ENCODE measurements around the gene SYTL2.

Gene SYTL2

GRCh38 chr11:85791409-85791990 is 19.4 kb downstream of the SYTL2 start:
- Histone ChIP-seq H3K79me2 (ENCODE audit: insufficient read depth, low read depth) (no peaks in the 10 kb centered on the region), H3K4me1 (ENCODE audit: low read depth, poor library complexity, severe bottlenecking) (no peaks in the 10 kb centered on the region), H3K9ac (no peak overlapping the region), H3K36me3 (ENCODE audit: insufficient read depth) (no peaks in the 10 kb centered on the region), H3K4me3 (IDR thresholded peaks at IDR 0.05; ENCODE audit: insufficient read depth, low read depth, low read length) (no peak overlapping the region), H2AFZ (ENCODE audit: low read depth) (no peak overlapping the region), H3K27me3 (ENCODE audit: insufficient read depth, low read depth) (no peaks in the 10 kb centered on the region), H4K20me1 (ENCODE audit: insufficient read depth) (no peaks in the 10 kb centered on the region), H3K27ac (no peak overlapping the region), H3K4me2 (no peak overlapping the region)
- TF ChIP-seq CTCF (conservative IDR thresholded peaks at IDR 0.05; ENCODE audit: low read depth, low read length) = no peak

GRCh38 chr11:85787809-85788760 is 22.9 kb downstream of the SYTL2 start:
- H3K36me3 ChIP-seq (ENCODE audit: insufficient read depth) = no peaks in the 10 kb centered on the region
- TF ChIP-seq CTCF (conservative IDR thresholded peaks at IDR 0.05; ENCODE audit: low read depth, low read length) = no peak
- H3K27me3 ChIP-seq (ENCODE audit: insufficient read depth, low read depth) = no peaks in the 10 kb centered on the region
- no peak overlapping the region for H3K4me3 ChIP-seq (IDR thresholded peaks at IDR 0.05; ENCODE audit: insufficient read depth, low read depth, low read length)
- no peak overlapping the region for H2AFZ ChIP-seq (ENCODE audit: low read depth)
- H3K79me2 ChIP-seq (ENCODE audit: insufficient read depth, low read depth) = no peaks in the 10 kb centered on the region
- no peak overlapping the region for H3K9ac ChIP-seq
- no peaks in the 10 kb centered on the region for H4K20me1 ChIP-seq (ENCODE audit: insufficient read depth)
- no peaks in the 10 kb centered on the region for H3K4me1 ChIP-seq (ENCODE audit: low read depth, poor library complexity, severe bottlenecking)
- H3K4me2 ChIP-seq = no peak overlapping the region
- no peak overlapping the region for H3K27ac ChIP-seq

- H3K36me3 ChIP-seq (ENCODE audit: insufficient read depth) = no peaks in the 10 kb centered on the region
- no peak overlapping the region for H3K27ac ChIP-seq
- H4K20me1 ChIP-seq (ENCODE audit: insufficient read depth) = no peaks in the 10 kb centered on the region
- H2AFZ ChIP-seq (ENCODE audit: low read depth) = no peak overlapping the region
- no peaks in the 10 kb centered on the region for H3K79me2 ChIP-seq (ENCODE audit: insufficient read depth, low read depth)
- no peak overlapping the region for H3K9ac ChIP-seq
- no peaks in the 10 kb centered on the region for H3K27me3 ChIP-seq (ENCODE audit: insufficient read depth, low read depth)
- no peaks in the 10 kb centered on the region for H3K4me1 ChIP-seq (ENCODE audit: low read depth, poor library complexity, severe bottlenecking)
- H3K4me3 ChIP-seq (IDR thresholded peaks at IDR 0.05; ENCODE audit: insufficient read depth, low read depth, low read length) = no peak overlapping the region
- H3K4me2 ChIP-seq = no peak overlapping the region
- no peak for TF ChIP-seq CTCF (conservative IDR thresholded peaks at IDR 0.05; ENCODE audit: low read depth, low read length)
Measured at GRCh38 chr11:85787168-85787567, 23.8 kb downstream of the SYTL2 start.

GRCh38 chr11:85784480-85785265 is 26.3 kb downstream of the SYTL2 start:
- H3K27ac ChIP-seq = no peak overlapping the region
- no peak overlapping the region for H3K4me2 ChIP-seq
- no peaks in the 10 kb centered on the region for H4K20me1 ChIP-seq (ENCODE audit: insufficient read depth)
- H3K27me3 ChIP-seq (ENCODE audit: insufficient read depth, low read depth) = no peaks in the 10 kb centered on the region
- no peak overlapping the region for H3K4me3 ChIP-seq (IDR thresholded peaks at IDR 0.05; ENCODE audit: insufficient read depth, low read depth, low read length)
- H2AFZ ChIP-seq (ENCODE audit: low read depth) = no peak overlapping the region
- H3K79me2 ChIP-seq (ENCODE audit: insufficient read depth, low read depth) = no peaks in the 10 kb centered on the region
- no peaks in the 10 kb centered on the region for H3K36me3 ChIP-seq (ENCODE audit: insufficient read depth)
- H3K9ac ChIP-seq = no peak overlapping the region
- H3K4me1 ChIP-seq (ENCODE audit: low read depth, poor library complexity, severe bottlenecking) = no peaks in the 10 kb centered on the region
- no peak for TF ChIP-seq CTCF (conservative IDR thresholded peaks at IDR 0.05; ENCODE audit: low read depth, low read length)
